GM18951 (cell line): ENCODE measurements around the gene GPR35.
"Not testable (repeated sequence)": the region's sequence is repeated elsewhere in the genome, so short reads cannot be mapped to it uniquely, and the experiment has no call there.

Source experiments
- POLR2A ChIP-seq: IDR thresholded peaks from 4 replicates; pipeline ENCODE4 v1.6.1; 2011; ENCODE audit warnings: mild to moderate bottlenecking; ENCODE audit not compliant: insufficient read length, insufficient read depth; ENCODE audit errors: extremely low read depth
- in situ Hi-C: fragments of 300-500 bp; cut with MboI; formaldehyde crosslinking; loops from one replicate; pipeline ENCODE4 v1.12.0; 2022; ENCODE audit warnings: low sequenced_read_pairs, mixed read lengths, inconsistent platforms; ENCODE audit not compliant: unreplicated experiment

Gene GPR35

GRCh38 chr2:240646176-240646899 lies 21.1 kb downstream of the GPR35 start:
- no peak for TF ChIP-seq POLR2A
- in situ Hi-C loops: no loop called here

- in situ Hi-C loops: no loop called here
- no peak for TF ChIP-seq POLR2A
These were observed 21.7 kb downstream of the GPR35 start for GRCh38 chr2:240646900-240647502.

- no peak for TF ChIP-seq POLR2A
- in situ Hi-C loops: no loop called here
These were observed 22.3 kb downstream of the GPR35 start for GRCh38 chr2:240647503-240648154.

GRCh38 chr2:240648155-240648649 lies 22.9 kb downstream of the GPR35 start:
- in situ Hi-C loops: no loop called here
- TF ChIP-seq POLR2A: no peak

- TF ChIP-seq POLR2A: no peak
- in situ Hi-C loops: no loop called here
These were observed 23.5 kb downstream of the GPR35 start for GRCh38 chr2:240648650-240649275.

- in situ Hi-C loops: no loop called here
- no peak for TF ChIP-seq POLR2A
These were observed 24.1 kb downstream of the GPR35 start for GRCh38 chr2:240649331-240649730.

- no peak for TF ChIP-seq POLR2A
- in situ Hi-C loops: no loop called here
These were observed 25.1 kb downstream of the GPR35 start for GRCh38 chr2:240650254-240650965.

- in situ Hi-C loops: no loop called here
- TF ChIP-seq POLR2A: no peak
These were observed 25.9 kb downstream of the GPR35 start for GRCh38 chr2:240651185-240651584.

- TF ChIP-seq POLR2A: no peak
- in situ Hi-C loops: no loop called here
These were observed 30.9 kb downstream of the GPR35 start for GRCh38 chr2:240655931-240656886.

- in situ Hi-C loops: not testable (repeated sequence)
These were observed 34.6 kb downstream of the GPR35 start for GRCh38 chr2:240659883-240660282.

- TF ChIP-seq POLR2A: no peak
- in situ Hi-C loops: no loop called here
These were observed 37.4 kb downstream of the GPR35 start for GRCh38 chr2:240662681-240663080.
